OCI-M2 (cell line): ENCODE results near the gene MRPL21.

Experiments
- DNase-seq: peaks from one replicate; lab custom pipeline; 2025; ENCODE audit not compliant: unreplicated experiment; lab: John Stamatoyannopoulos, UW

The MRPL21 gene

GRCh38 chr11:68935516-68936357, 32.1 kb upstream of the MRPL21 start:
- DNase-seq, result no peak

GRCh38 chr11:68935066-68935465, 31.4 kb upstream of the MRPL21 start:
- DNase-seq, result no peak

- no peak for DNase-seq
Measured at GRCh38 chr11:68934666-68935065, 31.0 kb upstream of the MRPL21 start.

- no peak for DNase-seq
Measured at GRCh38 chr11:68934321-68934645, 30.7 kb upstream of the MRPL21 start.

- DNase-seq, result no peak
Measured at GRCh38 chr11:68933605-68934320, 30.1 kb upstream of the MRPL21 start.

GRCh38 chr11:68932933-68933577, 29.4 kb upstream of the MRPL21 start:
- DNase-seq, result no peak

GRCh38 chr11:68932358-68932757, 28.7 kb upstream of the MRPL21 start:
- DNase-seq, result no peak

- DNase-seq, result no peak
Measured at GRCh38 chr11:68931911-68932310, 28.3 kb upstream of the MRPL21 start.

- DNase-seq, result no peak
Measured at GRCh38 chr11:68930991-68931855, 27.6 kb upstream of the MRPL21 start.

- DNase-seq, result no peak
Measured at GRCh38 chr11:68929706-68930570, 26.3 kb upstream of the MRPL21 start.

GRCh38 chr11:68929135-68929534, 25.5 kb upstream of the MRPL21 start:
- no peak for DNase-seq

- no peak for DNase-seq
Measured at GRCh38 chr11:68928136-68928880, 24.7 kb upstream of the MRPL21 start.

- DNase-seq, result no peak
Measured at GRCh38 chr11:68927280-68928135, 23.9 kb upstream of the MRPL21 start.

- DNase-seq, result no peak
Measured at GRCh38 chr11:68925611-68926010, 22.0 kb upstream of the MRPL21 start.

- DNase-seq, result no peak
Measured at GRCh38 chr11:68924073-68924925, 20.7 kb upstream of the MRPL21 start.

- DNase-seq, result no peak
Measured at GRCh38 chr11:68923614-68924013, 20.0 kb upstream of the MRPL21 start.

GRCh38 chr11:68916439-68916838, 12.8 kb upstream of the MRPL21 start:
- no peak for DNase-seq

- DNase-seq, result no peak
Measured at GRCh38 chr11:68914761-68915160, 11.1 kb upstream of the MRPL21 start.
